Measurements from ENCODE around the gene ZNF256. TPM values are rescaled to one million over a fixed set of nuclear protein-coding genes. Genes with fewer than 3 reads are reported as not detected.
"Not testable (repeated sequence)": the region's sequence is repeated elsewhere in the genome, so short reads cannot be mapped to it uniquely, and the experiment has no call there.

The ZNF256 gene
- total and polyA plus RNA-seq, 7 experiments from 2014 or later, result 4.0 to 13.8 (median 9.0) TPM

GRCh38 chr19:57935731-57936130, 11.8 kb downstream of the ZNF256 start:
- Histone ChIP-seq H3K27me3 (ENCODE audit: control insufficient read depth in 2 of 2, insufficient read depth in 2 of 2, low read length in 2 of 2) (no peaks in the 10 kb centered on the region), H3K4me3 (ENCODE audit: low read length) (peak overlapping the region; percentile 31), H3K27ac (ENCODE audit: low read depth, low read length) (no peak overlapping the region), H3K36me3 (ENCODE audit: control insufficient read depth in 2 of 3, insufficient read depth in 3 of 3, low read length in 3 of 3) (peaks cover 0 to 33% (median 0%) of the 10 kb centered on the region in 3 experiments), H3K9me3 (ENCODE audit: control insufficient read depth in 2 of 3, low read length in 3 of 3) (peaks cover 0 to 83% (median 12%) of the 10 kb centered on the region in 3 experiments), H3K4me1 (ENCODE audit: control insufficient read depth in 2 of 2, insufficient read depth in 2 of 2, low read length in 2 of 2) (no peaks in the 10 kb centered on the region)
- ChIA-PET POLR2A (no interaction called here), CTCF (no interaction called here)
- Mint-ChIP-seq H3K4me3 (peak overlapping the region in 2 of 10 donors; percentile 86 to 87), H3K36me3 (peaks cover 19 to 62% (median 42%) of the 10 kb centered on the region in 5 donors), H3K9me3 (peaks cover 4 to 98% (median 78%) of the 10 kb centered on the region in 11 donors), H3K27ac (peak overlapping the region in 1 of 9 donors; percentile 51), H3K27me3 (peaks cover 0 to 17% (median 0%) of the 10 kb centered on the region in 5 donors), H3K4me1 (peaks cover 0 to 9% (median 6%) of the 10 kb centered on the region in 7 donors)
- intact Hi-C loops (cut with micrococcal nuclease), result loop anchor here (1.0 to 2.0 kb wide), 2 partner anchors 12 to 19 kb away; partner anchors contain the start of genes ZNF256 (in 1 of the 2) and ZNF417 (in 1 of the 2)
- DNase-seq (no peak), ATAC-seq (no peak)

- Mint-ChIP-seq H3K27ac (peak within 1 kb of the TSS in 8 of 9 donors; percentile 51 to 93 (median 85)), H3K4me3 (peak within 1 kb of the TSS; percentile 63 to 88 (median 85)), H3K36me3 (peaks cover 19 to 60% (median 37%) of the 10 kb centered on the region in 5 donors), H3K9me3 (peaks cover 4 to 98% (median 81%) of the 10 kb centered on the region in 11 donors), H3K4me1 (peaks cover 0 to 9% (median 6%) of the 10 kb centered on the region in 7 donors), H3K27me3 (peaks cover 0 to 17% (median 0%) of the 10 kb centered on the region in 5 donors)
- Histone ChIP-seq H3K4me3 (ENCODE audit: low read length) (peak within 1 kb of the TSS; percentile 31), H3K9me3 (ENCODE audit: control insufficient read depth in 2 of 3, low read length in 3 of 3) (peaks cover 0 to 89% (median 17%) of the 10 kb centered on the region in 3 experiments), H3K27ac (ENCODE audit: low read depth, low read length) (peak within 1 kb of the TSS; percentile 69), H3K4me1 (ENCODE audit: control insufficient read depth in 2 of 2, insufficient read depth in 2 of 2, low read length in 2 of 2) (no peaks in the 10 kb centered on the region), H3K36me3 (ENCODE audit: control insufficient read depth in 2 of 3, insufficient read depth in 3 of 3, low read length in 3 of 3) (peaks cover 0 to 28% (median 0%) of the 10 kb centered on the region in 3 experiments), H3K27me3 (ENCODE audit: control insufficient read depth in 2 of 2, insufficient read depth in 2 of 2, low read length in 2 of 2) (no peaks in the 10 kb centered on the region)
- DNase-seq (peak in 7 of 9 donors; percentile 7 to 49 (median 42)), ATAC-seq (peak; percentile 99)
- CTCF ChIA-PET, result no interaction called here
- intact Hi-C loops (cut with micrococcal nuclease), result loop anchor here (1.0 to 2.0 kb wide), 2 partner anchors 12 to 18 kb away; partner anchors contain the start of genes ZNF256 (in 1 of the 2) and ZNF417 (in 1 of the 2)
- POLR2A ChIA-PET, result no interaction called here
These were observed 12.5 kb downstream of the ZNF256 start, which contains the start of gene ZNF418 for GRCh38 chr19:57934820-57935665. ZNF418 (minus strand) TSS chr19:57935402; CDS start chr19:57933822, 1,580 bp downstream.

GRCh38 chr19:57927587-57927986, 19.9 kb downstream of the ZNF256 start:
- Histone ChIP-seq H3K4me3 (ENCODE audit: low read length) (no peak overlapping the region), H3K4me1 (ENCODE audit: control insufficient read depth in 2 of 2, insufficient read depth in 2 of 2, low read length in 2 of 2) (no peaks in the 10 kb centered on the region), H3K36me3 (ENCODE audit: control insufficient read depth in 2 of 3, insufficient read depth in 3 of 3, low read length in 3 of 3) (peaks cover 0 to 16% (median 0%) of the 10 kb centered on the region in 3 experiments), H3K27ac (ENCODE audit: low read depth, low read length) (no peak overlapping the region), H3K9me3 (ENCODE audit: control insufficient read depth in 2 of 3, low read length in 3 of 3) (peaks cover 0 to 79% (median 16%) of the 10 kb centered on the region in 3 experiments), H3K27me3 (ENCODE audit: control insufficient read depth in 2 of 2, insufficient read depth in 2 of 2, low read length in 2 of 2) (no peaks in the 10 kb centered on the region)
- no peaks in the 10 kb centered on the region for H3K4me1 Mint-ChIP-seq
- H3K4me3 Mint-ChIP-seq, result no peak overlapping the region
- ATAC-seq (no peak), DNase-seq (no peak)
- no peak overlapping the region for H3K27ac Mint-ChIP-seq
- CTCF ChIA-PET, result no interaction called here
- no peaks in the 10 kb centered on the region for H3K27me3 Mint-ChIP-seq
- intact Hi-C loops (cut with micrococcal nuclease), result no loop called here
- H3K36me3 Mint-ChIP-seq, result peaks cover 13 to 45% (median 21%) of the 10 kb centered on the region in 5 donors
- peaks cover 8 to 86% (median 65%) of the 10 kb centered on the region in 11 donors for H3K9me3 Mint-ChIP-seq
- POLR2A ChIA-PET, result no interaction called here

GRCh38 chr19:57916168-57916995, 31.1 kb downstream of the ZNF256 start, which contains the start of gene ZNF417:
ZNF417 (minus strand) TSS chr19:57916592; CDS start chr19:57916411, 181 bp downstream.
- peak within 1 kb of the TSS; percentile 92 to 97 (median 96) for H3K27ac Mint-ChIP-seq
- H3K4me1 Mint-ChIP-seq, result peaks cover 21 to 39% (median 36%) of the 10 kb centered on the region in 7 donors
- intact Hi-C loops (cut with micrococcal nuclease), result loop anchor here (1.0 to 10.0 kb wide), 23 partner anchors 18 to 565 kb away; partner anchors contain the start of genes ZNF256 (in 2 of the 2), ZNF548 (in 2 of the 2), ZNF606 (in 2 of the 2) and RPS5 (in 1 of the 2)
- ChIA-PET POLR2A (interaction anchor here (0.6 to 1.5 kb wide), 16 partner anchors 30 to 725 kb away, joined by 3 to 8 read pairs (median 4); partner anchors contain the start of genes ZBTB45, ZNF264, ZNF274 and ZNF586), CTCF (interaction anchor here (0.6 to 0.7 kb wide), 3 partner anchors 32 to 443 kb away, joined by 4 to 7 read pairs (median 5); partner anchors contain the start of gene ZNF134)
- Histone ChIP-seq H3K36me3 (ENCODE audit: control insufficient read depth in 2 of 3, insufficient read depth in 3 of 3, low read length in 3 of 3) (peaks cover 0 to 30% (median 2%) of the 10 kb centered on the region in 3 experiments), H3K4me3 (ENCODE audit: low read length) (peak within 1 kb of the TSS; percentile 95), H3K27ac (ENCODE audit: low read depth, low read length) (peak within 1 kb of the TSS; percentile 89), H3K9me3 (ENCODE audit: control insufficient read depth in 2 of 3, low read length in 3 of 3) (peaks cover 0 to 30% (median 10%) of the 10 kb centered on the region in 3 experiments)
- H3K9me3 Mint-ChIP-seq, result peaks cover 11 to 75% (median 51%) of the 10 kb centered on the region in 11 donors
- peak within 1 kb of the TSS; percentile 93 to 99 (median 97) for H3K4me3 Mint-ChIP-seq
- H3K27me3 Mint-ChIP-seq; H3K27me3 ChIP-seq (ENCODE audit: control insufficient read depth in 2 of 2, insufficient read depth in 2 of 2, low read length in 2 of 2); H3K4me1 ChIP-seq (ENCODE audit: control insufficient read depth in 2 of 2, insufficient read depth in 2 of 2, low read length in 2 of 2): not testable (repeated sequence)
- peak; percentile 99 for ATAC-seq
- H3K36me3 Mint-ChIP-seq, result peaks cover 35 to 62% (median 53%) of the 10 kb centered on the region in 5 donors
- peak; percentile 65 to 95 (median 88) for DNase-seq

GRCh38 chr19:57914531-57914930, 33.0 kb downstream of the ZNF256 start:
- no peak for ATAC-seq

More at GRCh38 chr19:57914531-57914930, 33.0 kb downstream of the ZNF256 start:
- H3K9me3 Mint-ChIP-seq, result peaks cover 11 to 85% (median 52%) of the 10 kb centered on the region in 11 donors
- CTCF ChIA-PET, result no interaction called here
- H3K36me3 Mint-ChIP-seq, result peaks cover 39 to 68% (median 61%) of the 10 kb centered on the region in 5 donors
- peak overlapping the region in 5 of 9 donors; percentile 6 to 73 (median 47) for H3K27ac Mint-ChIP-seq
- POLR2A ChIA-PET, result interaction anchor here (0.8 kb wide), 1 partner anchor 95 kb away, joined by 3 read pairs; no protein-coding TSS in a partner anchor
- H3K4me3 ChIP-seq (ENCODE audit: low read length), result peak overlapping the region; percentile 43
- H3K27ac ChIP-seq (ENCODE audit: low read depth, low read length), result no peak overlapping the region
- peak overlapping the region; percentile 93 to 99 (median 97) for H3K4me3 Mint-ChIP-seq
- peaks cover 9 to 46% (median 12%) of the 10 kb centered on the region in 3 experiments for H3K36me3 ChIP-seq (ENCODE audit: control insufficient read depth in 2 of 3, insufficient read depth in 3 of 3, low read length in 3 of 3)
- no peak for DNase-seq
- H3K9me3 ChIP-seq (ENCODE audit: control insufficient read depth in 2 of 3, low read length in 3 of 3), result peaks cover 0 to 39% (median 18%) of the 10 kb centered on the region in 3 experiments
- no peaks in the 10 kb centered on the region for H3K27me3 ChIP-seq (ENCODE audit: control insufficient read depth in 2 of 2, insufficient read depth in 2 of 2, low read length in 2 of 2)
- intact Hi-C loops (cut with micrococcal nuclease), result loop anchor here in 1 of 2 donors (10.0 kb wide), 1 partner anchor 470 kb away; the partner anchor contains the start of genes RPS5 and ZNF837
- no peaks in the 10 kb centered on the region for H3K27me3 Mint-ChIP-seq
- H3K4me1 ChIP-seq (ENCODE audit: control insufficient read depth in 2 of 2, insufficient read depth in 2 of 2, low read length in 2 of 2), result peaks cover 9 to 10% of the 10 kb centered on the region in 2 donors
- H3K4me1 Mint-ChIP-seq, result peaks cover 21 to 39% (median 36%) of the 10 kb centered on the region in 7 donors

Data from naive thymus-derived CD4-positive, alpha-beta T cell (primary cell).